Measurements from ENCODE around the gene ARHGAP9.

DNA sequence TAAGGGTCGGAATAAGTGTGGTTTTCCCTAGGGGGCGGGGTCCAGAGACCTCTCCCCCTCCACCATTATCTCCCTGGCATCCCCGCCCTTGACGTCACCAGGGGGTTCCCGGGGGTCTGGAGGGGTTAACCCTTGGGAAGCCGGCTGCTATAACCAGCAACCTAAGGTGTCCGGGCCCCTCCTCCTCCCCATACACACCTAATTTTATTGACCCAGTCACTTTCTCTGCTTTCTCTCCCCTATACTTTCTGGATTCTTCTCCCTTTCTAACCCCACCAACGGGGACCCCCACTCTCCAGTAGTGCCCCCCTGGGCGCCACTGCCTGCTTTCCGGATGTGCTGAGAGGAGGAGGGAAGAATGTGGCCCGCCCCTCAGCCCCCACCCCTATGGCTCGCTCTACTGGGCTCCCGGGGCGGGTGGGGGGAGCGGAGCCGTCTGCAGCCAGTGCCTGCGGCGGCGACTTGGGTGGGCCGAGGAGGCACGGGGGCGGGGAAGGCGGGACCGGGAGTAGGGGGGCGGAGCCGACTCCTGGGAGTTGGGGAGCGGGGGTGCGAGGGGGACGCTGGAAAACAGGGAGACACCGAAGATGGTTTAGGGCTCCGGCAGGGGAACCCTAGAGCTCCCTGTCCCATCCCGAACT, 18.3 kb downstream of the ARHGAP9 start:
- TF ChIP-seq, protein P1, sequence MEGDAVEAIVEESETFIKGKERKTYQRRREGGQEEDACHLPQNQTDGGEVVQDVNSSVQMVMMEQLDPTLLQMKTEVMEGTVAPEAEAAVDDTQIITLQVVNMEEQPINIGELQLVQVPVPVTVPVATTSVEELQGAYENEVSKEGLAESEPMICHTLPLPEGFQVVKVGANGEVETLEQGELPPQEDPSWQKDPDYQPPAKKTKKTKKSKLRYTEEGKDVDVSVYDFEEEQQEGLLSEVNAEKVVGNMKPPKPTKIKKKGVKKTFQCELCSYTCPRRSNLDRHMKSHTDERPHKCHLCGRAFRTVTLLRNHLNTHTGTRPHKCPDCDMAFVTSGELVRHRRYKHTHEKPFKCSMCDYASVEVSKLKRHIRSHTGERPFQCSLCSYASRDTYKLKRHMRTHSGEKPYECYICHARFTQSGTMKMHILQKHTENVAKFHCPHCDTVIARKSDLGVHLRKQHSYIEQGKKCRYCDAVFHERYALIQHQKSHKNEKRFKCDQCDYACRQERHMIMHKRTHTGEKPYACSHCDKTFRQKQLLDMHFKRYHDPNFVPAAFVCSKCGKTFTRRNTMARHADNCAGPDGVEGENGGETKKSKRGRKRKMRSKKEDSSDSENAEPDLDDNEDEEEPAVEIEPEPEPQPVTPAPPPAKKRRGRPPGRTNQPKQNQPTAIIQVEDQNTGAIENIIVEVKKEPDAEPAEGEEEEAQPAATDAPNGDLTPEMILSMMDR (conservative IDR thresholded peaks at IDR 0.05), result no peak
- no peak for TF ChIP-seq ZFX (IDR thresholded peaks at IDR 0.05)
